Measurements from ENCODE around the gene TMED1.

The TMED1 gene

DNA sequence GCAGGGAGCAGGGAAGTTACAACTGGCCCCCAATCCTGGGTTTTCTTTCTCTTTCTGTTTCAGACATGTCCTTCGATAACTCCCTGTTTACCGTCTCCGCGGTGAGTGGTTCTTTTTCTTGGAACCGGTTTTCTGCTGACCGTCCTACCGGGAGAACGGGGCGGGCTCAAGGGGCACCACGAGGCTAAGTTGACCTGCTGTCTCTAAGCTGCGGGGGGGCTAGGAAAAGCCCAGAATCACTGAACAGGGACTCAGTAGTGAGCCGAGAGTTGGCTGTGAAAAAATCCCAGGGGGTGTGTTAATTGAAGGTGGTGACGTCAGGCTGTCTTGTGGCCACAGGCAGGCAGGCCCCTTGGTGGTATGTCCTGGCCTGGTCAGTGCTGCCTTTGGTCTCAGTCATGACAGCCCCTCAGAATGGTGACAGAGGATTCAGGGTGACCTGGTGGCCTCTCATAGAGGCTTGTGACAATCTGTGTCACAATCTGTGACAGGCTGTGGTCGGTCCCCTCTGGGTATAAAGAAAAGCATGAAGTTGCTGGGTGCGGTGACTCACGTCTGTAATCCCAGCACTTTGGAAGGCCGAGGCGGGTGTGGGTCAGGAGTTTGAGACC is 27.2 kb upstream of the TMED1 start:
- TF ChIP-seq, protein P1, sequence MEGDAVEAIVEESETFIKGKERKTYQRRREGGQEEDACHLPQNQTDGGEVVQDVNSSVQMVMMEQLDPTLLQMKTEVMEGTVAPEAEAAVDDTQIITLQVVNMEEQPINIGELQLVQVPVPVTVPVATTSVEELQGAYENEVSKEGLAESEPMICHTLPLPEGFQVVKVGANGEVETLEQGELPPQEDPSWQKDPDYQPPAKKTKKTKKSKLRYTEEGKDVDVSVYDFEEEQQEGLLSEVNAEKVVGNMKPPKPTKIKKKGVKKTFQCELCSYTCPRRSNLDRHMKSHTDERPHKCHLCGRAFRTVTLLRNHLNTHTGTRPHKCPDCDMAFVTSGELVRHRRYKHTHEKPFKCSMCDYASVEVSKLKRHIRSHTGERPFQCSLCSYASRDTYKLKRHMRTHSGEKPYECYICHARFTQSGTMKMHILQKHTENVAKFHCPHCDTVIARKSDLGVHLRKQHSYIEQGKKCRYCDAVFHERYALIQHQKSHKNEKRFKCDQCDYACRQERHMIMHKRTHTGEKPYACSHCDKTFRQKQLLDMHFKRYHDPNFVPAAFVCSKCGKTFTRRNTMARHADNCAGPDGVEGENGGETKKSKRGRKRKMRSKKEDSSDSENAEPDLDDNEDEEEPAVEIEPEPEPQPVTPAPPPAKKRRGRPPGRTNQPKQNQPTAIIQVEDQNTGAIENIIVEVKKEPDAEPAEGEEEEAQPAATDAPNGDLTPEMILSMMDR (IDR thresholded peaks at IDR 0.05; ENCODE audit: low read depth, low read length, poor library complexity, severe bottlenecking), result no peak
- no peak for TF ChIP-seq EZH2phosphoT487 (IDR thresholded peaks at IDR 0.05; ENCODE audit: borderline replicate concordance, low read length)
- H3K4me1 ChIP-seq (ENCODE audit: control insufficient read depth, low read length), result peaks cover 29% of the 10 kb centered on the region
- no peak overlapping the region for H3K4me3 ChIP-seq (ENCODE audit: low read length)
- H3K79me2 ChIP-seq (ENCODE audit: control insufficient read depth, low read length), result no peaks in the 10 kb centered on the region
- no peaks in the 10 kb centered on the region for H3K9me2 ChIP-seq (replicated peaks; ENCODE audit: control insufficient read depth, low read length)
- H3K9me3 ChIP-seq (ENCODE audit: control insufficient read depth, insufficient read depth, low read length), result no peaks in the 10 kb centered on the region
- no peaks in the 10 kb centered on the region for H4K20me1 ChIP-seq (ENCODE audit: control insufficient read depth, insufficient read depth, low read depth, low read length)
- no peak overlapping the region for H3K4me2 ChIP-seq (ENCODE audit: low read length)
- H3F3A ChIP-seq (ENCODE audit: control insufficient read depth, insufficient read depth), result peaks cover 2% of the 10 kb centered on the region
- H3K27ac ChIP-seq (ENCODE audit: low read depth, low read length), result no peak overlapping the region
- no peaks in the 10 kb centered on the region for H3K27me3 ChIP-seq (ENCODE audit: control insufficient read depth, low read length)
- no peaks in the 10 kb centered on the region for H3K36me3 ChIP-seq (ENCODE audit: control insufficient read depth, low read length)

DNA sequence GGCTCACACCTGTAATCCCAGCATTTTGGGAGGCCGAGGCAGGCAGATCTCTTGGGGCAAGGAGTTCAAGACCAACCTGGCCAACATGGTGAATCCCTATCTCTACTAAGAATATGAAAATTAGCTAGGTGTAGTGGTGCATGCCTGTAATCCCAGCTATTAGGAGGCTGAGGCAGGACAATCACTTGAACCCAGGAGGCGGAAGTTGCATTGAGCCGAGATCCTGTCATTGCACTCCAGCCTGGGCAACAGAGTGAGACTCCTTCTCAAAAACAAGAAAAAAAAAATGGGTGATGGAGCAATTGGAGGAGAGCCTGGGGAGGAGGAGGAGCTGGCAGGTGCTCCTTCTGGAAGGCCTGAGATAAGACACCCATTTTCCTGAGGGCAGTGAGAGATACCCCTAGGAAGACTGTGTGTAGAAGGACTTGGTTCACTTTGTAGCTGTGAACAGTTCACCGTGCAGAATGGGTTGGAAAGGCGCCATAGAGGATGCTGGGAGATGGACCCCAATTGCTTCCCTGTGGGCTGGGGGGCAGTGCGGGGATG is 26.6 kb upstream of the TMED1 start:
- no peak overlapping the region for H3K4me2 ChIP-seq (ENCODE audit: low read length)
- H3K27ac ChIP-seq (ENCODE audit: low read depth, low read length), result no peak overlapping the region
- no peak overlapping the region for H3K4me3 ChIP-seq (ENCODE audit: low read length)
- no peaks in the 10 kb centered on the region for H4K20me1 ChIP-seq (ENCODE audit: control insufficient read depth, insufficient read depth, low read depth, low read length)
- H3K79me2 ChIP-seq (ENCODE audit: control insufficient read depth, low read length), result no peaks in the 10 kb centered on the region
- no peaks in the 10 kb centered on the region for H3K9me3 ChIP-seq (ENCODE audit: control insufficient read depth, insufficient read depth, low read length)
- H3K36me3 ChIP-seq (ENCODE audit: control insufficient read depth, low read length), result no peaks in the 10 kb centered on the region
- no peaks in the 10 kb centered on the region for H3K27me3 ChIP-seq (ENCODE audit: control insufficient read depth, low read length)
- TF ChIP-seq, protein P1 (IDR thresholded peaks at IDR 0.05; ENCODE audit: low read depth, low read length, poor library complexity, severe bottlenecking), result no peak
- TF ChIP-seq EZH2phosphoT487 (IDR thresholded peaks at IDR 0.05; ENCODE audit: borderline replicate concordance, low read length), result no peak
- H3F3A ChIP-seq (ENCODE audit: control insufficient read depth, insufficient read depth), result no peaks in the 10 kb centered on the region
- peaks cover 23% of the 10 kb centered on the region for H3K4me1 ChIP-seq (ENCODE audit: control insufficient read depth, low read length)
- H3K9me2 ChIP-seq (replicated peaks; ENCODE audit: control insufficient read depth, low read length), result no peaks in the 10 kb centered on the region

DNA sequence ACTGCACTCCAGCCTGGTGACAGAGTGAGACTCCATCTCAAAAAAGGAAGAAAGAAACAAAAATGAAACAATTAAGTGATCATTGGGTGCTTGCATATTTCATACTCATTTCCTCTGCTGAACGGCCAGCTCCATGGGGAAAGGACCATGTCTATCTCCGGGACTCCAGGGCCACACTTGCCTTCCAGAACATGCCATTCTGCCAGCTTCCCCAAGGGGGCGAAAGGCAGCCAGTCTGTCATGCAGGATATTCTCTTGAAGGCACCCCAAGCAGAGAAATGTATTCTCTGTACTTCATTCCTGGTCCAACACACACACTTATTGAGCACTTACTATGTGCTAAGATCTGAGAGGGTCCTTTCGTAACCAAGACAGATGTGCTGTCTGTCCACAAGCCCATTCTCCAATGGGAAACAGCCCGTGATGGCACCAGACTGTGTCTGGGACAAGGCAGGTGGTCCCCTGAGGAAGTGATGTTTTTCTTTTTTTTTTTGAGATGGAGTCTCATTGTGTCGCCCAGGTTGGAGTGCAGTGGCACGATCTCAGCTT is 25.2 kb upstream of the TMED1 start:
- Histone ChIP-seq H4K20me1 (ENCODE audit: control insufficient read depth, insufficient read depth, low read depth, low read length) (no peaks in the 10 kb centered on the region), H3K27ac (ENCODE audit: low read depth, low read length) (no peak overlapping the region), H3K9me3 (ENCODE audit: control insufficient read depth, insufficient read depth, low read length) (no peaks in the 10 kb centered on the region), H3K4me1 (ENCODE audit: control insufficient read depth, low read length) (peaks cover 14% of the 10 kb centered on the region), H3K36me3 (ENCODE audit: control insufficient read depth, low read length) (no peaks in the 10 kb centered on the region), H3F3A (ENCODE audit: control insufficient read depth, insufficient read depth) (no peaks in the 10 kb centered on the region), H3K4me2 (ENCODE audit: low read length) (no peak overlapping the region), H3K79me2 (ENCODE audit: control insufficient read depth, low read length) (no peaks in the 10 kb centered on the region), H3K4me3 (ENCODE audit: low read length) (no peak overlapping the region), H3K9me2 (replicated peaks; ENCODE audit: control insufficient read depth, low read length) (no peaks in the 10 kb centered on the region), H3K27me3 (ENCODE audit: control insufficient read depth, low read length) (no peaks in the 10 kb centered on the region)
- TF ChIP-seq, protein P1 (IDR thresholded peaks at IDR 0.05; ENCODE audit: low read depth, low read length, poor library complexity, severe bottlenecking), result peak; percentile 70
- TF ChIP-seq EZH2phosphoT487 (IDR thresholded peaks at IDR 0.05; ENCODE audit: borderline replicate concordance, low read length), result no peak
